Measurements from ENCODE around the gene PMPCA.

- no peak for TF ChIP-seq CTCF (IDR thresholded peaks at IDR 0.05; ENCODE audit: low read length)
- TF ChIP-seq EZH2 (IDR thresholded peaks at IDR 0.05; ENCODE audit: borderline replicate concordance, low read length) = no peak
These were observed 45.8 kb downstream of the PMPCA start for GRCh38 chr9:136456258-136456657.

All from OCI-LY1 (cell line).